ENCODE measurements around the gene GPNMB. TPM values are rescaled to one million over a fixed set of nuclear protein-coding genes. Genes with fewer than 3 reads are reported as not detected.

Gene GPNMB
- total RNA-seq, 3 donors from 2014 or later, result 0.26 to 0.94 (median 0.71) TPM

GRCh38 chr7:23239698-23240097 is 6.9 kb upstream of the GPNMB start:
- Mint-ChIP-seq H3K27me3 (ENCODE audit: low read depth) (peaks cover 17% of the 10 kb centered on the region), H3K4me1 (ENCODE audit: low read depth) (no peaks in the 10 kb centered on the region), H3K9me3 (no peaks in the 10 kb centered on the region), H3K36me3 (ENCODE audit: insufficient read depth) (no peaks in the 10 kb centered on the region), H3K4me3 (no peak overlapping the region)
- DNase-seq, result no peak
- ATAC-seq, result no peak

- no peaks in the 10 kb centered on the region for H3K36me3 Mint-ChIP-seq (ENCODE audit: insufficient read depth)
- H3K4me3 Mint-ChIP-seq, result no peak overlapping the region
- ATAC-seq, result no peak
Observed at GRCh38 chr7:23242321-23242720, 4.3 kb upstream of the GPNMB start.

GRCh38 chr7:23242935-23243334 is 3.6 kb upstream of the GPNMB start:
- no peak for ATAC-seq

More at GRCh38 chr7:23242321-23242720, 4.3 kb upstream of the GPNMB start:
- Mint-ChIP-seq H3K9me3 (no peaks in the 10 kb centered on the region), H3K4me1 (ENCODE audit: low read depth) (no peaks in the 10 kb centered on the region), H3K27me3 (ENCODE audit: low read depth) (peaks cover 37% of the 10 kb centered on the region)
- DNase-seq, result no peak

GRCh38 chr7:23247046-23247602 is 549 bp downstream of the GPNMB start:
- no peak for ATAC-seq
- Mint-ChIP-seq H3K36me3 (ENCODE audit: insufficient read depth) (no peaks in the 10 kb centered on the region), H3K4me1 (ENCODE audit: low read depth) (peaks cover 3% of the 10 kb centered on the region), H3K4me3 (no peak overlapping the region), H3K9me3 (peaks cover 7% of the 10 kb centered on the region), H3K27me3 (ENCODE audit: low read depth) (peaks cover 71% of the 10 kb centered on the region)
- DNase-seq, result no peak

More at GRCh38 chr7:23242935-23243334, 3.6 kb upstream of the GPNMB start:
- no peak overlapping the region for H3K4me3 Mint-ChIP-seq
- H3K4me1 Mint-ChIP-seq (ENCODE audit: low read depth), result peaks cover 1% of the 10 kb centered on the region
- H3K36me3 Mint-ChIP-seq (ENCODE audit: insufficient read depth), result no peaks in the 10 kb centered on the region
- no peak for DNase-seq
- H3K9me3 Mint-ChIP-seq, result no peaks in the 10 kb centered on the region
- peaks cover 42% of the 10 kb centered on the region for H3K27me3 Mint-ChIP-seq (ENCODE audit: low read depth)

- peaks cover 3% of the 10 kb centered on the region for H3K4me1 Mint-ChIP-seq (ENCODE audit: low read depth)
- no peak overlapping the region for H3K4me3 Mint-ChIP-seq
- ATAC-seq (no peak), DNase-seq (no peak)
- H3K9me3 Mint-ChIP-seq, result peaks cover 11% of the 10 kb centered on the region
- peaks cover 69% of the 10 kb centered on the region for H3K27me3 Mint-ChIP-seq (ENCODE audit: low read depth)
- no peaks in the 10 kb centered on the region for H3K36me3 Mint-ChIP-seq (ENCODE audit: insufficient read depth)
Observed at GRCh38 chr7:23247603-23248335, 1.2 kb downstream of the GPNMB start.

- peaks cover 63% of the 10 kb centered on the region for H3K27me3 Mint-ChIP-seq (ENCODE audit: low read depth)
- no peak for DNase-seq
- H3K4me1 Mint-ChIP-seq (ENCODE audit: low read depth), result peaks cover 3% of the 10 kb centered on the region
- no peaks in the 10 kb centered on the region for H3K36me3 Mint-ChIP-seq (ENCODE audit: insufficient read depth)
- no peak for ATAC-seq
- H3K4me3 Mint-ChIP-seq, result no peak overlapping the region
- H3K9me3 Mint-ChIP-seq, result peaks cover 11% of the 10 kb centered on the region
Observed at GRCh38 chr7:23249486-23249885, 2.9 kb downstream of the GPNMB start.

- Mint-ChIP-seq H3K4me3 (no peak overlapping the region), H3K4me1 (ENCODE audit: low read depth) (no peaks in the 10 kb centered on the region), H3K27me3 (ENCODE audit: low read depth) (peaks cover 53% of the 10 kb centered on the region), H3K9me3 (peaks cover 11% of the 10 kb centered on the region), H3K36me3 (ENCODE audit: insufficient read depth) (no peaks in the 10 kb centered on the region)
- ATAC-seq (no peak), DNase-seq (no peak)
Observed at GRCh38 chr7:23254051-23254681, 7.6 kb downstream of the GPNMB start.

GRCh38 chr7:23256731-23257130 is 10.2 kb downstream of the GPNMB start:
- H3K27me3 Mint-ChIP-seq (ENCODE audit: low read depth), result peaks cover 38% of the 10 kb centered on the region
- ATAC-seq (no peak), DNase-seq (no peak)
- no peaks in the 10 kb centered on the region for H3K4me1 Mint-ChIP-seq (ENCODE audit: low read depth)
- H3K36me3 Mint-ChIP-seq (ENCODE audit: insufficient read depth), result no peaks in the 10 kb centered on the region
- H3K9me3 Mint-ChIP-seq, result peaks cover 8% of the 10 kb centered on the region
- H3K4me3 Mint-ChIP-seq, result no peak overlapping the region

GRCh38 chr7:23260371-23260770 is 13.8 kb downstream of the GPNMB start:
- no peaks in the 10 kb centered on the region for H3K36me3 Mint-ChIP-seq (ENCODE audit: insufficient read depth)
- no peak for ATAC-seq
- H3K9me3 Mint-ChIP-seq, result no peaks in the 10 kb centered on the region
- no peak for DNase-seq
- H3K4me1 Mint-ChIP-seq (ENCODE audit: low read depth), result no peaks in the 10 kb centered on the region
- H3K4me3 Mint-ChIP-seq, result no peak overlapping the region
- H3K27me3 Mint-ChIP-seq (ENCODE audit: low read depth), result peaks cover 27% of the 10 kb centered on the region

GRCh38 chr7:23261843-23262452 is 15.4 kb downstream of the GPNMB start:
- DNase-seq (peak; percentile 45), ATAC-seq (peak; percentile 89 to 90)
- Mint-ChIP-seq H3K9me3 (no peaks in the 10 kb centered on the region), H3K27me3 (ENCODE audit: low read depth) (peaks cover 16% of the 10 kb centered on the region), H3K4me3 (no peak overlapping the region), H3K4me1 (ENCODE audit: low read depth) (no peaks in the 10 kb centered on the region), H3K36me3 (ENCODE audit: insufficient read depth) (no peaks in the 10 kb centered on the region)

GRCh38 chr7:23264916-23265458 is 18.4 kb downstream of the GPNMB start:
- H3K4me1 Mint-ChIP-seq (ENCODE audit: low read depth), result no peaks in the 10 kb centered on the region
- ATAC-seq (peak in 1 of 2 donors; percentile 14), DNase-seq (no peak)
- no peak overlapping the region for H3K4me3 Mint-ChIP-seq
- H3K27me3 Mint-ChIP-seq (ENCODE audit: low read depth), result no peaks in the 10 kb centered on the region
- no peaks in the 10 kb centered on the region for H3K9me3 Mint-ChIP-seq
- H3K36me3 Mint-ChIP-seq (ENCODE audit: insufficient read depth), result no peaks in the 10 kb centered on the region

GRCh38 chr7:23266918-23267317 is 20.3 kb downstream of the GPNMB start:
- ATAC-seq (no peak), DNase-seq (no peak)
- H3K27me3 Mint-ChIP-seq (ENCODE audit: low read depth), result no peaks in the 10 kb centered on the region
- no peak overlapping the region for H3K4me3 Mint-ChIP-seq
- H3K9me3 Mint-ChIP-seq, result no peaks in the 10 kb centered on the region
- H3K4me1 Mint-ChIP-seq (ENCODE audit: low read depth), result no peaks in the 10 kb centered on the region
- no peaks in the 10 kb centered on the region for H3K36me3 Mint-ChIP-seq (ENCODE audit: insufficient read depth)

GRCh38 chr7:23267357-23267756 is 20.8 kb downstream of the GPNMB start:
- H3K4me1 Mint-ChIP-seq (ENCODE audit: low read depth), result no peaks in the 10 kb centered on the region
- no peak for DNase-seq
- H3K4me3 Mint-ChIP-seq, result no peak overlapping the region
- no peaks in the 10 kb centered on the region for H3K27me3 Mint-ChIP-seq (ENCODE audit: low read depth)
- no peaks in the 10 kb centered on the region for H3K9me3 Mint-ChIP-seq
- H3K36me3 Mint-ChIP-seq (ENCODE audit: insufficient read depth), result no peaks in the 10 kb centered on the region
- ATAC-seq, result no peak

GRCh38 chr7:23268167-23268566 is 21.6 kb downstream of the GPNMB start:
- Mint-ChIP-seq H3K4me3 (no peak overlapping the region), H3K4me1 (ENCODE audit: low read depth) (peaks cover 3% of the 10 kb centered on the region), H3K9me3 (no peaks in the 10 kb centered on the region), H3K27me3 (ENCODE audit: low read depth) (no peaks in the 10 kb centered on the region), H3K36me3 (ENCODE audit: insufficient read depth) (no peaks in the 10 kb centered on the region)
- no peak for ATAC-seq
- no peak for DNase-seq

Measured in activated T-cell treated with anti-CD3 and anti-CD28 coated beads, Interleukin-2, amount 50 U/mL, for 4 hours (primary cell).